HG02981 (cell line): ENCODE data around the gene PTPRD.

Source experiments
- ATAC-seq: cut with Tn5 transposase; IDR thresholded peaks from one replicate; pipeline ENCODE4 v1.9.1; 2021; ENCODE audit warnings: mild to moderate bottlenecking, moderate library complexity; ENCODE audit not compliant: unreplicated experiment

Gene PTPRD

GRCh38 chr9:8762479-8763085 is 1850.2 kb downstream of the PTPRD start:
- no peak for ATAC-seq

- no peak for ATAC-seq
Observed at GRCh38 chr9:8760000-8760767, 1852.6 kb downstream of the PTPRD start.

GRCh38 chr9:8757881-8758280 is 1854.9 kb downstream of the PTPRD start:
- ATAC-seq: no peak

GRCh38 chr9:8754751-8755150 is 1858.1 kb downstream of the PTPRD start:
- ATAC-seq: no peak

- ATAC-seq: no peak
Observed at GRCh38 chr9:8751406-8751930, 1861.3 kb downstream of the PTPRD start.

GRCh38 chr9:8750639-8751051 is 1862.2 kb downstream of the PTPRD start:
- no peak for ATAC-seq

GRCh38 chr9:8745347-8745746 is 1867.5 kb downstream of the PTPRD start:
- ATAC-seq: no peak

GRCh38 chr9:8738945-8739344 is 1873.9 kb downstream of the PTPRD start:
- no peak for ATAC-seq

- ATAC-seq: no peak
Observed at GRCh38 chr9:8736805-8737204, 1876.0 kb downstream of the PTPRD start.

GRCh38 chr9:8734760-8735159 is 1878.0 kb downstream of the PTPRD start:
- no peak for ATAC-seq

GRCh38 chr9:8733131-8733954 is 1879.5 kb downstream of the PTPRD start:
- no peak for ATAC-seq

- no peak for ATAC-seq
Observed at GRCh38 chr9:8732367-8733075, 1880.3 kb downstream of the PTPRD start.

- ATAC-seq: no peak
Observed at GRCh38 chr9:8730618-8731017, 1882.2 kb downstream of the PTPRD start.

- no peak for ATAC-seq
Observed at GRCh38 chr9:8728910-8729309, 1883.9 kb downstream of the PTPRD start.

GRCh38 chr9:8727191-8727590 is 1885.6 kb downstream of the PTPRD start:
- no peak for ATAC-seq

GRCh38 chr9:8726692-8727091 is 1886.1 kb downstream of the PTPRD start:
- ATAC-seq: no peak

- no peak for ATAC-seq
Observed at GRCh38 chr9:8725635-8726034, 1887.2 kb downstream of the PTPRD start.

- no peak for ATAC-seq
Observed at GRCh38 chr9:8724284-8725018, 1888.4 kb downstream of the PTPRD start.

GRCh38 chr9:8723195-8723594 is 1889.6 kb downstream of the PTPRD start:
- no peak for ATAC-seq

- no peak for ATAC-seq
Observed at GRCh38 chr9:8719833-8720486, 1892.8 kb downstream of the PTPRD start.
